B cell (primary cell): ENCODE data around the gene OLFM2. TPM values are rescaled to one million over a fixed set of nuclear protein-coding genes. Genes with fewer than 3 reads are reported as not detected.

ENCODE experiments used
- ATAC-seq: fragments of 200-7000 bp; cut with Tn5 transposase; one replicate; pipeline ENCODE4 v1.10.0; 2021; ENCODE audit warnings: low read depth, mild to moderate bottlenecking, moderate number of reproducible peaks, moderate library complexity
- CTCF ChIA-PET: fragments of 350-600 bp; sonication (Branson Sonifier 250); formaldehyde crosslinking; loops from one replicate; lab custom pipeline; 2021; ENCODE audit warnings: antibody characterized with exemption, inconsistent platforms; lab: Charles Lee
- POLR2A ChIA-PET: fragments of 350-600 bp; sonication (Branson Sonifier 250); formaldehyde crosslinking; loops from one replicate; lab custom pipeline; 2021; ENCODE audit warnings: antibody characterized with exemption; lab: Charles Lee
- DNase-seq: peaks from one replicate; pipeline ENCODE4 v3.0.0; 2013
- H2AFZ ChIP-seq: 2 replicates; pipeline ENCODE4 v1.6.1; 2012; ENCODE audit warnings: mild to moderate bottlenecking, low read depth, low read length; ENCODE audit not compliant: insufficient read depth, poor library complexity, severe bottlenecking
- H3K27ac ChIP-seq, 2 donors: 1 replicate in 1 of 2; 2 replicates in 1 of 2; pipeline ENCODE4 v1.5.1; 2012 to 2013; ENCODE audit warnings: low read length in 2 of 2, mild to moderate bottlenecking in 2 of 2, moderate library complexity in 1 of 2
- H3K27me3 ChIP-seq, 4 experiments: fragments of 200-600 bp in 1 of 4; sonication (generic) in 1 of 4; replicated peaks in 1 of 4; 1 replicate in 2 of 4; 2 replicates in 2 of 4; pipeline versions ENCODE4 v1.6.1 to v1.7.0; 2013 to 2016; ENCODE audit warnings: low read length in 3 of 4, mild to moderate bottlenecking in 2 of 4, mixed read lengths in 1 of 4, moderate library complexity in 1 of 4; ENCODE audit not compliant: insufficient read depth in 4 of 4, control insufficient read depth in 3 of 4; ENCODE audit errors: control extremely low read depth in 1 of 4
- H3K36me3 ChIP-seq, 2 experiments: replicated peaks in 1 of 2; 1 replicate in 1 of 2; 2 replicates in 1 of 2; pipeline versions ENCODE4 v1.6.1 to v1.7.1; 2013; ENCODE audit warnings: low read length in 1 of 2; ENCODE audit not compliant: insufficient read depth in 2 of 2, control insufficient read depth in 1 of 2; ENCODE audit errors: control extremely low read depth in 1 of 2, extremely low read depth in 1 of 2
- H3K4me1 ChIP-seq, 2 donors: fragments of 200-600 bp in 1 of 2; sonication (generic) in 1 of 2; 1 replicate in 1 of 2; 2 replicates in 1 of 2; pipeline versions ENCODE4 v1.5.1 to v1.6.1; 2013 to 2017; ENCODE audit warnings: low read length in 2 of 2; ENCODE audit not compliant: control insufficient read depth in 2 of 2, insufficient read depth in 2 of 2
- H3K4me2 ChIP-seq: replicated peaks from 2 replicates; pipeline ENCODE3; 2012; ENCODE audit warnings: mild to moderate bottlenecking, low read depth, low read length; ENCODE audit not compliant: poor library complexity, severe bottlenecking
- H3K4me3 ChIP-seq, 5 experiments: fragments of 200-600 bp in 1 of 5; sonication (generic) in 1 of 5; 1 replicate in 3 of 5; 2 replicates in 2 of 5; pipeline versions ENCODE4 v1.5.1 to v1.7.0; 2011 to 2016; ENCODE audit warnings: low read length in 4 of 5, mild to moderate bottlenecking in 4 of 5, low read depth in 2 of 5, control low read depth in 1 of 5, moderate library complexity in 1 of 5; ENCODE audit not compliant: insufficient read depth in 1 of 5; ENCODE audit errors: control extremely low read depth in 1 of 5, extremely low read depth in 1 of 5
- H3K79me2 ChIP-seq: fragments of 200-600 bp; sonication (generic); one replicate; pipeline ENCODE4 v1.6.0; 2016; ENCODE audit warnings: low read length; ENCODE audit not compliant: control insufficient read depth, insufficient read depth
- H3K9ac ChIP-seq: fragments of 200-600 bp; sonication (generic); 2 replicates; pipeline ENCODE4 v1.6.1; 2017; ENCODE audit warnings: mild to moderate bottlenecking, low read length, moderate library complexity
- H3K9me3 ChIP-seq, 3 donors: one replicate each; pipeline versions ENCODE4 v1.6.1 to v1.7.1; 2013; ENCODE audit warnings: low read length in 2 of 3; ENCODE audit not compliant: control insufficient read depth in 2 of 3, insufficient read depth in 1 of 3; ENCODE audit errors: control extremely low read depth in 1 of 3
- H4K20me1 ChIP-seq: 2 replicates; pipeline ENCODE4 v1.6.0; 2012; ENCODE audit warnings: mild to moderate bottlenecking, low read length; ENCODE audit not compliant: insufficient read depth, control insufficient read depth, poor library complexity, severe bottlenecking
- H3K27ac Mint-ChIP-seq: one replicate; pipeline ENCODE4 v1.8.0; 2021; ENCODE audit warnings: mixed read lengths
- H3K27me3 Mint-ChIP-seq: one replicate; pipeline ENCODE4 v1.8.0; 2021; ENCODE audit warnings: mixed read lengths
- H3K4me1 Mint-ChIP-seq: one replicate; pipeline ENCODE4 v1.8.0; 2021; ENCODE audit warnings: mixed read lengths
- H3K4me3 Mint-ChIP-seq: one replicate; pipeline ENCODE4 v1.8.0; 2021; ENCODE audit warnings: mixed read lengths
- H3K9me3 Mint-ChIP-seq: one replicate; pipeline ENCODE4 v1.8.0; 2022; ENCODE audit warnings: mixed read lengths; ENCODE audit not compliant: insufficient read depth
- EZH2 ChIP-seq: IDR thresholded peaks from 2 replicates; pipeline ENCODE4 v1.6.1; 2012; ENCODE audit warnings: borderline replicate concordance, low read depth, mild to moderate bottlenecking, moderate library complexity, low read length; ENCODE audit not compliant: insufficient read depth, poor library complexity, severe bottlenecking
- WGBS: methylation state at CpG from one replicate; pipeline ENCODE4 v1.1.5; 2013; ENCODE audit warnings: missing lambda C conversion rate; ENCODE audit not compliant: insufficient coverage; 5-methylcytosine and 5-hydroxymethylcytosine counted together
- intact Hi-C: fragments of 100-400 bp; cut with micrococcal nuclease; formaldehyde crosslinking; loops from one replicate; pipeline ENCODE4 v1.10.0; 2022
- polyA plus RNA-seq: library from polyadenylated mRNA; depleted of rRNA; stranded (reverse); fragments of >200 nt; gene quantifications from 2 replicates; pipeline ENCODE4 v1.2.3, GENCODE V29; 2012
- total RNA-seq, 2 donors: library from RNA; stranded (reverse); fragments of 120-200 nt in 1 of 2; gene quantifications; 1 replicate in 1 of 2; 2 replicates in 1 of 2; pipeline versions ENCODE4 v1.2.3 to v1.2.4, GENCODE V29; 2013 to 2022
- TF ChIP-seq, protein P1 (sequence below): fragments of 200-600 bp; IDR thresholded peaks from one replicate; pipeline ENCODE4 v1.8.0; 2022; ENCODE audit warnings: antibody characterized with exemption, mild to moderate bottlenecking

The OLFM2 gene
- total and polyA plus RNA-seq, 2 donors (not counting 1 experiment from before 2014, with no cell fraction given) = 0.15 TPM; not detected in 1

DNA sequence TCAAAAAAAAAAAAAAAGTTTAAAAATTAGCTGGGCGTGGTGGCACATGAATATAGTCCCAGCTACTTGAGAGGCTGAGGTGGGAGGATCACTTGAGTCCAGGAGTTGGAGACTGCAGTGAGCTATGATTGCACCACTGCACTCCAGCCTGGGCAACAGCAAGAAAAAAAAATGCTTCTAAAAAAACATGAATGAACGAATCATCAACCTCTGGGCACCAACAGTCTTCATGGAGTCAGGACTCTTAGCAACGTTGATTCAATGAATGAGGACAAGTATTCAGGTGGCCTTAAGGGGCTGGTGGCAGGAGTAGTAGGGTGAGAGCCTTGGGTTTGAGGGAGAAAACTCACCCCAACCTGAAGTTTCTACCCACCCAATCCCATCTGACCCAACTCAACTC, 20.6 kb upstream of the OLFM2 start:
- Mint-ChIP-seq H3K4me1 (no peaks in the 10 kb centered on the region), H3K4me3 (no peak overlapping the region), H3K27ac (no peak overlapping the region), H3K27me3 (peaks cover 9% of the 10 kb centered on the region), H3K9me3 (no peaks in the 10 kb centered on the region)
- Histone ChIP-seq H3K36me3 (no peaks in the 10 kb centered on the region), H3K4me1 (no peaks in the 10 kb centered on the region), H3K9ac (no peak overlapping the region), H3K4me3 (no peak overlapping the region), H3K4me2 (no peak overlapping the region), H3K27me3 (peaks cover 0 to 3% (median 0%) of the 10 kb centered on the region in 4 experiments), H3K79me2 (no peaks in the 10 kb centered on the region), H2AFZ (no peak overlapping the region), H3K27ac (no peak overlapping the region), H3K9me3 (peaks cover 0 to 10% (median 0%) of the 10 kb centered on the region in 3 donors), H4K20me1 (no peaks in the 10 kb centered on the region)
- no peak for DNase-seq
- ChIA-PET CTCF (no interaction called here), POLR2A (interaction anchor here (0.6 kb wide), 1 partner anchor 155 kb away, joined by 5 read pairs; the partner anchor contains the start of gene P2RY11)
- TF ChIP-seq, protein P1, sequence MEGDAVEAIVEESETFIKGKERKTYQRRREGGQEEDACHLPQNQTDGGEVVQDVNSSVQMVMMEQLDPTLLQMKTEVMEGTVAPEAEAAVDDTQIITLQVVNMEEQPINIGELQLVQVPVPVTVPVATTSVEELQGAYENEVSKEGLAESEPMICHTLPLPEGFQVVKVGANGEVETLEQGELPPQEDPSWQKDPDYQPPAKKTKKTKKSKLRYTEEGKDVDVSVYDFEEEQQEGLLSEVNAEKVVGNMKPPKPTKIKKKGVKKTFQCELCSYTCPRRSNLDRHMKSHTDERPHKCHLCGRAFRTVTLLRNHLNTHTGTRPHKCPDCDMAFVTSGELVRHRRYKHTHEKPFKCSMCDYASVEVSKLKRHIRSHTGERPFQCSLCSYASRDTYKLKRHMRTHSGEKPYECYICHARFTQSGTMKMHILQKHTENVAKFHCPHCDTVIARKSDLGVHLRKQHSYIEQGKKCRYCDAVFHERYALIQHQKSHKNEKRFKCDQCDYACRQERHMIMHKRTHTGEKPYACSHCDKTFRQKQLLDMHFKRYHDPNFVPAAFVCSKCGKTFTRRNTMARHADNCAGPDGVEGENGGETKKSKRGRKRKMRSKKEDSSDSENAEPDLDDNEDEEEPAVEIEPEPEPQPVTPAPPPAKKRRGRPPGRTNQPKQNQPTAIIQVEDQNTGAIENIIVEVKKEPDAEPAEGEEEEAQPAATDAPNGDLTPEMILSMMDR = no peak
- TF ChIP-seq EZH2 = no peak
- ATAC-seq = no peak
- intact Hi-C loops = no loop called here
- WGBS = 90% methylated on average over 2 of the region's 3 CpGs

DNA sequence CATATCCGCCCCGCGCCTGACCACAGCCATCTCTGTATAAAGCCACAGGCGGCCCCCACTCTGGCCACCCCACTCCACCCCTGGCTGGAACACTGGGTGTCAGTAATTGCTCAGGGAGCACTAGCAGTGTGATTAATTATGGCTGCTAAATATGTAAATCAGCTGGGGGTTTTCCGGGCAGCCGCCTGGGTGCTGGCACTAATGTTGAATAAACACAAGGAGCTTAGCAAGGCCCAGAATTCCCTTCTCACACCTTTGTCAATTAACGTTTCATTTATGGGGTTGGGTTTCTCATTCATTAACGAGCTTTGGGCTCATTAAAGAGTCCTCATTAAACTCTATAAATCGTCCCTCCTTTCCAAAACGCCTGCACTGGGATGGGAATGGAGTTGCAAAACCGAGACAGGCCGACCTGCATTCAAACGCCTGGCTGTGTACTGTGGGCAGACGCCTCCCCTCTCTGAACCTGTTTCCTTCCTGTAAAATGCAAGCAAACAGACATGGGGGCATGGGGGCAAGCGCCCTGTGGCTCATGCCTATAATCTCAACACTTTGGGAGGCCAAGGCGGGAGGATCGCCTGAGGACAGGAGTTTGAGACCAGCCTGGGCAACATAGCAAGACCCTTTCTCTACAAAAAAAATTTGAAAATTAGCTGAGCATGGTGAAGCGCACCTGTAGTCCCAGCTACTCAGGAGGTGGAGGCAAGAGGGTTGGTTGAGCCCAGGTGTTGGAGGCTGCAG, 17.7 kb upstream of the OLFM2 start:
- H3K4me3 ChIP-seq = no peak overlapping the region
- 72% methylated on average over 9 of the region's 18 CpGs for WGBS
- H3K4me1 ChIP-seq = no peaks in the 10 kb centered on the region
- no peak overlapping the region for H3K9ac ChIP-seq
- no peaks in the 10 kb centered on the region for H3K36me3 ChIP-seq
- no peaks in the 10 kb centered on the region for H3K9me3 ChIP-seq
- ChIA-PET POLR2A (no interaction called here), CTCF (interaction anchor here (0.6 to 1.6 kb wide), 3 partner anchors 23 to 45 kb away, joined by 3 to 6 read pairs (median 3); no protein-coding TSS in a partner anchor)
- no peaks in the 10 kb centered on the region for H3K79me2 ChIP-seq
- Mint-ChIP-seq H3K4me3 (no peak overlapping the region), H3K27ac (no peak overlapping the region), H3K27me3 (peaks cover 11% of the 10 kb centered on the region), H3K4me1 (no peaks in the 10 kb centered on the region), H3K9me3 (no peaks in the 10 kb centered on the region)
- intact Hi-C loops = no loop called here
- H3K4me2 ChIP-seq = no peak overlapping the region
- DNase-seq = no peak
- TF ChIP-seq EZH2 = no peak
- TF ChIP-seq, protein P1 = no peak
- H3K27me3 ChIP-seq = peaks cover 0 to 3% (median 0%) of the 10 kb centered on the region in 4 experiments
- H3K27ac ChIP-seq = no peak overlapping the region
- no peak overlapping the region for H2AFZ ChIP-seq
- no peak for ATAC-seq
- H4K20me1 ChIP-seq = no peaks in the 10 kb centered on the region
